GM12878 (cell line): ENCODE data around the gene NMUR1. TPM values are rescaled to one million over a fixed set of nuclear protein-coding genes. Genes with fewer than 3 reads are reported as not detected.

Experiments used
- ATAC-seq: fragments of 200-7000 bp; cut with Tn5 transposase; 3 replicates; pipeline ENCODE4 v1.9.1; 2020; ENCODE audit warnings: mild to moderate bottlenecking, moderate library complexity
- BruUV-seq: library from RNA; stranded (reverse); fragments of 400-500 nt; replicated peaks from 2 replicates; lab custom pipeline; 2021; lab: Mats Ljungman, UMichigan
- CTCF ChIA-PET: fragments of 300-600 bp; sonication (Branson Sonifier 250); formaldehyde crosslinking; extraction: SDS; loops from one replicate; lab custom pipeline; 2021; ENCODE audit warnings: inconsistent platforms; lab: Yijun Ruan, JAX
- POLR2A ChIA-PET: fragments of 350-600 bp; formaldehyde crosslinking; extraction: SDS; loops from one replicate; lab custom pipeline; 2021; ENCODE audit warnings: inconsistent platforms; lab: Charles Lee
- RAD21 ChIA-PET: fragments of 300-600 bp; sonication (Branson Sonifier 250); formaldehyde crosslinking; loops from one replicate; lab custom pipeline; 2023; ENCODE audit warnings: antibody characterized with exemption; ENCODE audit not compliant: unreplicated experiment; lab: Charles Lee
- SMC1A ChIA-PET: fragments of 300-600 bp; sonication (Branson Sonifier 250); formaldehyde crosslinking; loops from one replicate; lab custom pipeline; 2023; ENCODE audit not compliant: unreplicated experiment, uncharacterized antibody; lab: Charles Lee
- DNase-seq: peaks from one replicate; pipeline ENCODE4 v3.0.0-alpha.2; 2011; ENCODE audit warnings: low read depth, low spot score
- FAIRE-seq: peaks from 3 replicates; lab custom pipeline; 2011; peaks lifted over from hg19 to GRCh38; lab: Jason Lieb, UNC
- H2AFZ ChIP-seq: 2 replicates; pipeline ENCODE4 v1.6.0; 2011; ENCODE audit warnings: low read depth, low read length, control low read depth; ENCODE audit not compliant: control insufficient read depth
- H3K27ac ChIP-seq: 2 replicates; pipeline ENCODE4 v1.5.1; 2011; ENCODE audit warnings: control low read depth; ENCODE audit not compliant: control insufficient read depth, insufficient read depth
- H3K27me3 ChIP-seq, 2 experiments: replicated peaks in 1 of 2; 2 replicates each; pipeline versions ENCODE4 v1.6.0 to v1.6.1; 2011; ENCODE audit warnings: low read length in 1 of 2; ENCODE audit not compliant: control insufficient read depth in 2 of 2, insufficient read depth in 2 of 2
- H3K36me3 ChIP-seq, 2 experiments: 2 replicates each; pipeline ENCODE4 v1.5.1; 2011; ENCODE audit warnings: low read length in 1 of 2; ENCODE audit not compliant: control insufficient read depth in 2 of 2, insufficient read depth in 2 of 2
- H3K4me1 ChIP-seq: 2 replicates; pipeline ENCODE4 v1.6.1; 2011; ENCODE audit warnings: mild to moderate bottlenecking, low read length, moderate library complexity, mixed read lengths; ENCODE audit not compliant: control insufficient read depth, insufficient read depth
- H3K4me2 ChIP-seq: 2 replicates; pipeline ENCODE4 v1.6.0; 2011; ENCODE audit warnings: control low read depth; ENCODE audit not compliant: control insufficient read depth, insufficient read depth
- H3K4me3 ChIP-seq: fragments of 200-600 bp; sonication (generic); 2 replicates; pipeline ENCODE4 v1.5.1; 2016
- H3K79me2 ChIP-seq: 2 replicates; pipeline ENCODE4 v1.6.0; 2011; ENCODE audit warnings: low read length; ENCODE audit not compliant: control insufficient read depth, insufficient read depth
- H3K9ac ChIP-seq: 2 replicates; pipeline ENCODE4 v1.8.0; 2011; ENCODE audit warnings: low read length, control low read depth, mixed read lengths; ENCODE audit not compliant: control insufficient read depth, insufficient read depth
- H3K9me3 ChIP-seq: replicated peaks from 3 replicates; pipeline ENCODE4 v1.5.1; 2011; ENCODE audit warnings: mild to moderate bottlenecking, low read length; ENCODE audit not compliant: control insufficient read depth, insufficient read depth
- H4K20me1 ChIP-seq: 2 replicates; pipeline ENCODE4 v1.6.0; 2011; ENCODE audit not compliant: control insufficient read depth, insufficient read depth
- CREB1 ChIP-seq: IDR thresholded peaks from 2 replicates; pipeline ENCODE4 v1.6.1; 2012; ENCODE audit warnings: low read depth, mild to moderate bottlenecking, inconsistent platforms
- ETV6 ChIP-seq, 2 experiments: fragments of 450-650 bp in 1 of 2; IDR thresholded peaks in 1 of 2; conservative IDR thresholded peaks in 1 of 2; 2 replicates each; pipeline ENCODE4 v1.6.1; 2014; ENCODE audit warnings: antibody characterized with exemption in 1 of 2, borderline replicate concordance in 1 of 2, low read depth in 1 of 2, mild to moderate bottlenecking in 1 of 2, moderate library complexity in 1 of 2
- IKZF2 ChIP-seq, 2 experiments: fragments of 450-650 bp; IDR thresholded peaks; 2 replicates each; pipeline ENCODE4 v1.6.1; 2017; ENCODE audit warnings: mild to moderate bottlenecking in 2 of 2, moderate library complexity in 2 of 2
- NR2C2 ChIP-seq: IDR thresholded peaks from 2 replicates; pipeline ENCODE4 v1.6.1; 2011; ENCODE audit warnings: borderline replicate concordance, low read depth; ENCODE audit not compliant: control insufficient read depth, insufficient read length
- PAX5 ChIP-seq: IDR thresholded peaks from 2 replicates; pipeline ENCODE4 v1.6.1; 2011; ENCODE audit warnings: low read depth, low read length, borderline replicate concordance
- PML ChIP-seq: IDR thresholded peaks from 2 replicates; pipeline ENCODE4 v1.6.1; 2012; ENCODE audit warnings: low read length, inconsistent platforms
- SMAD5 ChIP-seq: IDR thresholded peaks from 2 replicates; pipeline ENCODE4 v1.6.1; 2016; ENCODE audit warnings: antibody characterized with exemption, low read depth
- TAF1 ChIP-seq: IDR thresholded peaks from 2 replicates; pipeline ENCODE4 v1.6.1; 2011; ENCODE audit warnings: mild to moderate bottlenecking, low read depth, low read length, borderline replicate concordance
- WGBS: methylation state at CpG from one replicate; pipeline ENCODE4 v1.1.6; 2016; ENCODE audit warnings: low lambda C conversion rate; ENCODE audit not compliant: insufficient replicate concordance, insufficient coverage; ENCODE audit errors: missing lambda C conversion rate; 5-methylcytosine and 5-hydroxymethylcytosine counted together
- in situ Hi-C: fragments of 300-500 bp; cut with MboI; formaldehyde crosslinking; loops from 9 replicates; pipeline ENCODE4 v1.14.3; 2018; ENCODE audit warnings: mixed read lengths
- intact Hi-C: fragments of 100-400 bp; cut with micrococcal nuclease; formaldehyde crosslinking; loops from one replicate; pipeline ENCODE4 v1.14.2; 2022; ENCODE audit not compliant: unreplicated experiment
- polyA plus RNA-seq, 11 experiments: library from polyadenylated mRNA; depleted of rRNA in 4 of 11; unstranded in 6 of 11; stranded (reverse) in 5 of 11; fragments of >200 nt; fragmentation: Nextera tagmentation in 4 of 11; fragmentation: Illumina TruSeq in 1 of 11; extraction: Ambion mirVana in 4 of 11; extraction: Trizol in 1 of 11; gene quantifications; 1 replicate in 1 of 11; 2 replicates in 10 of 11; pipeline versions ENCODE4 v1.2.1 to v1.2.3, GENCODE V29; 2011 to 2016; ENCODE audit warnings: inconsistent platforms in 2 of 11, missing spikeins in 2 of 11, low read depth in 1 of 11
- total RNA-seq, 4 experiments: library from RNA; depleted of rRNA in 3 of 4; stranded (reverse); fragments of >200 nt in 3 of 4; fragmentation: Illumina TruSeq in 1 of 4; extraction: Trizol in 1 of 4; gene quantifications; 2 replicates each; pipeline versions ENCODE4 v1.2.1 to v1.2.3, GENCODE V29; 2013 to 2021
- TF ChIP-seq, protein P1 (sequence below): IDR thresholded peaks from 2 replicates; pipeline ENCODE4 v1.6.1; 2012; ENCODE audit warnings: mild to moderate bottlenecking, low read depth, low read length
- TF ChIP-seq, protein P2 (sequence below): IDR thresholded peaks from 2 replicates; pipeline ENCODE4 v1.6.1; 2011; ENCODE audit warnings: borderline replicate concordance, low read depth, mild to moderate bottlenecking, moderate library complexity, mixed read lengths, low read length; ENCODE audit not compliant: insufficient read depth; ENCODE audit errors: extremely low read length

NMUR1 gene
- total and polyA plus RNA-seq, 10 of the 15 experiments (the other 5 are each of a cell fraction or from before 2014, with no cell fraction given): under 0.01 to 0.08 (median 0.02) TPM; not detected in 5

DNA sequence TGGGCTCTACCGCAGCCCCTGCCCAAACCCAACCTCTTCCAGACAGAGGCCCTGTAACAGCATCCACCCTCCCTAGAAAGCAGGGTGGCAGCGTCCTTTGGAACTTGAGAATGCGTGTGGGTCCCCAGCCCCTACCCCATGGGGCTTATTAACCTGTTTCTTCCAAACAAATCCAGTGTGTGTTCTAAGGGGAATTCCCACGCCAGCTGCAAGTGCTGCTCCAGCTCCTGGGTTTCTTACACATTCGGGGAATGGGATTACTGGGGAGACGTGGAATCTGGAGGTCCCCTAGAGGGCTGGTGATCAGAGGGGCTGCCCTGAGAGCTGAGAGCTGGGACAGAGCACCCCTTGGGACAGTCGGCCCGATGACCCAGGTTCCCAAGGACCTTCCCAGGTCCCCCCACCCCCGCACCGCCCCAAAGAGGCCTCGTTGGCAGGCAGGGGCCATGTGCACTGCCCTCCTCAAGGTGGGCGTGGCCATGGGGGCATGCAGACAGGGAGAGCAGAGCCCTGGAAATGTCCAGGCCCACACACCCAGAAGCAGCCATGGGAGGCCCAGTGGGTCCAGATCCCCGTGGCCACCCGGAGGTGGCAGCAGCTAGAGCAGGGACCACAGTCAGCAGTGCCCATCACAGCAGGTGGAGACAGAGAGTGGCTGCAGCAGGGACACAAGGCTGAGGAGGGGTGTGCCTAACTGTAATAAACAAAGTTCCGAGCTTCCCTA lies 43.6 kb upstream of the NMUR1 start:
- no peaks in the 10 kb centered on the region for H3K27me3 ChIP-seq
- H3K9ac ChIP-seq: no peak overlapping the region
- DNase-seq (no peak), FAIRE-seq (no peak), ATAC-seq (no peak; the same call in 2 of the 3 replicates)
- no peak overlapping the region for H3K4me2 ChIP-seq
- H3K36me3 ChIP-seq: no peaks in the 10 kb centered on the region
- 46% methylated on average over 15 of the region's 15 CpGs for WGBS
- TF ChIP-seq, protein P1, sequence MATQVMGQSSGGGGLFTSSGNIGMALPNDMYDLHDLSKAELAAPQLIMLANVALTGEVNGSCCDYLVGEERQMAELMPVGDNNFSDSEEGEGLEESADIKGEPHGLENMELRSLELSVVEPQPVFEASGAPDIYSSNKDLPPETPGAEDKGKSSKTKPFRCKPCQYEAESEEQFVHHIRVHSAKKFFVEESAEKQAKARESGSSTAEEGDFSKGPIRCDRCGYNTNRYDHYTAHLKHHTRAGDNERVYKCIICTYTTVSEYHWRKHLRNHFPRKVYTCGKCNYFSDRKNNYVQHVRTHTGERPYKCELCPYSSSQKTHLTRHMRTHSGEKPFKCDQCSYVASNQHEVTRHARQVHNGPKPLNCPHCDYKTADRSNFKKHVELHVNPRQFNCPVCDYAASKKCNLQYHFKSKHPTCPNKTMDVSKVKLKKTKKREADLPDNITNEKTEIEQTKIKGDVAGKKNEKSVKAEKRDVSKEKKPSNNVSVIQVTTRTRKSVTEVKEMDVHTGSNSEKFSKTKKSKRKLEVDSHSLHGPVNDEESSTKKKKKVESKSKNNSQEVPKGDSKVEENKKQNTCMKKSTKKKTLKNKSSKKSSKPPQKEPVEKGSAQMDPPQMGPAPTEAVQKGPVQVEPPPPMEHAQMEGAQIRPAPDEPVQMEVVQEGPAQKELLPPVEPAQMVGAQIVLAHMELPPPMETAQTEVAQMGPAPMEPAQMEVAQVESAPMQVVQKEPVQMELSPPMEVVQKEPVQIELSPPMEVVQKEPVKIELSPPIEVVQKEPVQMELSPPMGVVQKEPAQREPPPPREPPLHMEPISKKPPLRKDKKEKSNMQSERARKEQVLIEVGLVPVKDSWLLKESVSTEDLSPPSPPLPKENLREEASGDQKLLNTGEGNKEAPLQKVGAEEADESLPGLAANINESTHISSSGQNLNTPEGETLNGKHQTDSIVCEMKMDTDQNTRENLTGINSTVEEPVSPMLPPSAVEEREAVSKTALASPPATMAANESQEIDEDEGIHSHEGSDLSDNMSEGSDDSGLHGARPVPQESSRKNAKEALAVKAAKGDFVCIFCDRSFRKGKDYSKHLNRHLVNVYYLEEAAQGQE: no peak
- TF ChIP-seq NR2C2 (no peak), CREB1 (no peak), PAX5 (no peak), ETV6 (conservative IDR thresholded peaks at IDR 0.05 in 1 of 2, IDR thresholded peaks at IDR 0.05 in 1 of 2; ENCODE audit: borderline replicate concordance in 1 of 2, low read depth in 1 of 2) (no peak), SMAD5 (no peak), PML (no peak), TAF1 (no peak), IKZF2 (IDR thresholded peaks at IDR 0.05) (no peak)
- TF ChIP-seq, protein P2, sequence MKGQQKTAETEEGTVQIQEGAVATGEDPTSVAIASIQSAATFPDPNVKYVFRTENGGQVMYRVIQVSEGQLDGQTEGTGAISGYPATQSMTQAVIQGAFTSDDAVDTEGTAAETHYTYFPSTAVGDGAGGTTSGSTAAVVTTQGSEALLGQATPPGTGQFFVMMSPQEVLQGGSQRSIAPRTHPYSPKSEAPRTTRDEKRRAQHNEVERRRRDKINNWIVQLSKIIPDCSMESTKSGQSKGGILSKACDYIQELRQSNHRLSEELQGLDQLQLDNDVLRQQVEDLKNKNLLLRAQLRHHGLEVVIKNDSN: no peak
- no peaks in the 10 kb centered on the region for H3K9me3 ChIP-seq
- ChIA-PET POLR2A (no interaction called here), RAD21 (no interaction called here), CTCF (interaction anchor here (0.8 to 1.1 kb wide), 3 partner anchors 10 to 53 kb away, joined by 3 read pairs; no protein-coding TSS in a partner anchor), SMC1A (interaction anchor here (1.6 kb wide), 1 partner anchor 101 kb away, joined by 5 read pairs; no protein-coding TSS in a partner anchor)
- no peaks in the 10 kb centered on the region for H3K4me1 ChIP-seq
- H4K20me1 ChIP-seq: no peaks in the 10 kb centered on the region
- H3K27ac ChIP-seq: no peak overlapping the region
- in situ Hi-C loops (no loop called here), intact Hi-C loops (no loop called here)
- no peaks in the 10 kb centered on the region for H3K79me2 ChIP-seq
- no peak overlapping the region for H2AFZ ChIP-seq
- BruUV-seq: no TSS peak
- no peak overlapping the region for H3K4me3 ChIP-seq
